NCI-H2081 treated with DMSO at 0.1 percent for 48 hours (cell line): ENCODE data around the gene PLXNB2.

ENCODE experiments used
- DNase-seq: peaks from one replicate; lab custom pipeline; 2025; lab: John Stamatoyannopoulos, UW

Gene PLXNB2

GRCh38 chr22:50298937-50299784 lies 8.3 kb downstream of the PLXNB2 start:
- no peak for DNase-seq

- DNase-seq = no peak
These were observed 9.2 kb downstream of the PLXNB2 start for GRCh38 chr22:50298266-50298637.

- DNase-seq = no peak
These were observed 9.8 kb downstream of the PLXNB2 start for GRCh38 chr22:50297510-50298265.

- no peak for DNase-seq
These were observed 10.6 kb downstream of the PLXNB2 start for GRCh38 chr22:50296658-50297490.

GRCh38 chr22:50294319-50294656 lies 13.2 kb downstream of the PLXNB2 start:
- DNase-seq = no peak

- no peak for DNase-seq
These were observed 13.8 kb downstream of the PLXNB2 start for GRCh38 chr22:50293441-50294318.

- DNase-seq = no peak
These were observed 14.6 kb downstream of the PLXNB2 start for GRCh38 chr22:50292643-50293440.

- DNase-seq = no peak
These were observed 17.4 kb downstream of the PLXNB2 start for GRCh38 chr22:50289942-50290630.

- no peak for DNase-seq
These were observed 18.1 kb downstream of the PLXNB2 start for GRCh38 chr22:50289151-50289941.

- no peak for DNase-seq
These were observed 19.7 kb downstream of the PLXNB2 start for GRCh38 chr22:50287731-50288130.

GRCh38 chr22:50286701-50287318 lies 20.6 kb downstream of the PLXNB2 start:
- DNase-seq = no peak

- DNase-seq = no peak
These were observed 21.2 kb downstream of the PLXNB2 start for GRCh38 chr22:50286275-50286674.

- no peak for DNase-seq
These were observed 21.7 kb downstream of the PLXNB2 start for GRCh38 chr22:50285568-50286229.

- DNase-seq = no peak
These were observed 23.0 kb downstream of the PLXNB2 start for GRCh38 chr22:50284479-50284878.

GRCh38 chr22:50283821-50284220 lies 23.6 kb downstream of the PLXNB2 start:
- no peak for DNase-seq

GRCh38 chr22:50282361-50283155 lies 24.9 kb downstream of the PLXNB2 start:
- no peak for DNase-seq

- no peak for DNase-seq
These were observed 25.5 kb downstream of the PLXNB2 start for GRCh38 chr22:50281957-50282356.
